ENCODE results near the gene DAB1. TPM values are rescaled to one million over a fixed set of nuclear protein-coding genes. Genes with fewer than 3 reads are reported as not detected.

DAB1 gene
- total RNA-seq, 1 experiment from 2014 or later: not detected

GRCh38 chr1:57296726-57297250 lies 127.1 kb downstream of the DAB1 start:
- no TSS peak for BruUV-seq (replicated peaks)
- DNase-seq (ENCODE audit: low read depth, low spot score): no peak
- ChIA-PET RAD21 (ENCODE audit: low non-redundant PET in 1 of 2, low total read pairs in 2 of 2, uncharacterized antibody in 2 of 2, unreplicated experiment in 2 of 2) (no interaction called here), CTCF (no interaction called here), POLR2A (no interaction called here)
- H3K4me3 ChIP-seq (replicated peaks in 1 of 2; ENCODE audit: low read depth in 1 of 2, low read length in 2 of 2): no peak overlapping the region
- H3K27me3 ChIP-seq (ENCODE audit: insufficient read depth, low read length): no peaks in the 10 kb centered on the region
- no peaks in the 10 kb centered on the region for H3K9me2 ChIP-seq (ENCODE audit: insufficient read depth)
- no peaks in the 10 kb centered on the region for H3K79me2 ChIP-seq (ENCODE audit: insufficient read depth, low read length)
- no peak overlapping the region for H2AFZ ChIP-seq (ENCODE audit: low read depth, low read length, poor library complexity, severe bottlenecking)
- no peak overlapping the region for H3K9ac ChIP-seq (ENCODE audit: low read length)
- TF ChIP-seq EGR1 (IDR thresholded peaks at IDR 0.05; ENCODE audit: low read depth) (no peak), CBX3 (IDR thresholded peaks at IDR 0.05; ENCODE audit: low read depth) (no peak), POLR2AphosphoS5 (IDR thresholded peaks at IDR 0.05; ENCODE audit: low read depth, low read length) (no peak), POLR2A (IDR thresholded peaks at IDR 0.05; ENCODE audit: borderline replicate concordance, extremely low read depth, insufficient read depth, insufficient read length) (no peak), YY1 (IDR thresholded peaks at IDR 0.05; ENCODE audit: extremely low read depth, insufficient replicate concordance, low read depth, low read length) (no peak), ELF1 (IDR thresholded peaks at IDR 0.05; ENCODE audit: borderline replicate concordance, low read depth) (no peak), TCF7L2 (IDR thresholded peaks at IDR 0.05; ENCODE audit: borderline replicate concordance, extremely low read depth, insufficient read depth, insufficient read length) (no peak), CTCF (IDR thresholded peaks at IDR 0.05 in 2 of 3, conservative IDR thresholded peaks at IDR 0.05 in 1 of 3; ENCODE audit: borderline replicate concordance in 1 of 3, insufficient read depth in 1 of 3, low read depth in 2 of 3, low read length in 2 of 3) (no peak), ZNF274 (IDR thresholded peaks at IDR 0.05; ENCODE audit: low read depth, low read length) (no peak), JUND (IDR thresholded peaks at IDR 0.05) (no peak)
- H3K4me1 ChIP-seq (ENCODE audit: control insufficient read depth in 1 of 2, insufficient read depth in 2 of 2, low read length in 2 of 2): no peaks in the 10 kb centered on the region
- ATAC-seq: no peak
- intact Hi-C loops (cut with micrococcal nuclease): no loop called here
- H3K9me3 ChIP-seq (ENCODE audit: control insufficient read depth in 1 of 2, insufficient read depth in 1 of 2, low read depth in 1 of 2, low read length in 2 of 2): no peaks in the 10 kb centered on the region
- no peak overlapping the region for H3K4me2 ChIP-seq (ENCODE audit: low read length)
- no peaks in the 10 kb centered on the region for H3K36me3 ChIP-seq (ENCODE audit: control insufficient read depth in 1 of 2, insufficient read depth in 2 of 2, low read length in 2 of 2)
- H3K27ac ChIP-seq (ENCODE audit: low read depth, low read length): no peak overlapping the region
- H4K20me1 ChIP-seq (ENCODE audit: insufficient read depth): no peaks in the 10 kb centered on the region

All from HCT116 (cell line).